HG02763 (cell line): ENCODE data around the gene GPR15.

Source experiments
- ATAC-seq: cut with Tn5 transposase; IDR thresholded peaks from one replicate; pipeline ENCODE4 v1.9.1; 2021; ENCODE audit warnings: mild to moderate bottlenecking, moderate library complexity; ENCODE audit not compliant: unreplicated experiment

Gene GPR15

GRCh38 chr3:98582042-98582441, 50.3 kb downstream of the GPR15 start:
- ATAC-seq, result no peak

DNA sequence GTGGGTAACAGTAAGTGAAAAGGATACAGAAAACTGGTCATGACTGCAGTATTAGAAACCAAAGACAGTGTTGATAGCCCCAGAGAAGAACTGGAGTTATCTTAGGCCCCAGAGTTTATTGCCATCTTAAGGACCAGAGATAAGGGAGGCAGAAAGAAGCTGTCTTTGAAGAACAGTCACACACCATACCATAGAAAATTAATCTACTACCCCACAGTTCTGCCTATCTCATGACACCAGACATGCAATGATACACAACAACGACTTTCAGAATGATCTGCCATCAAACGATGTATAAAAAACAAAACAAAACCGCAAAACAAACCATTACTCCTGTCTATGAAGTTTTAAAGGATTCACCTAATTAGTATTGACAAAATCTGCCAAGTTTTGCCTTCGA, 52.0 kb downstream of the GPR15 start:
- no peak for ATAC-seq
